Measurements from ENCODE around the gene GDE1.
"Not testable (repeated sequence)": the region's sequence is repeated elsewhere in the genome, so short reads cannot be mapped to it uniquely, and the experiment has no call there.

GDE1 gene, protein sequence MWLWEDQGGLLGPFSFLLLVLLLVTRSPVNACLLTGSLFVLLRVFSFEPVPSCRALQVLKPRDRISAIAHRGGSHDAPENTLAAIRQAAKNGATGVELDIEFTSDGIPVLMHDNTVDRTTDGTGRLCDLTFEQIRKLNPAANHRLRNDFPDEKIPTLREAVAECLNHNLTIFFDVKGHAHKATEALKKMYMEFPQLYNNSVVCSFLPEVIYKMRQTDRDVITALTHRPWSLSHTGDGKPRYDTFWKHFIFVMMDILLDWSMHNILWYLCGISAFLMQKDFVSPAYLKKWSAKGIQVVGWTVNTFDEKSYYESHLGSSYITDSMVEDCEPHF

GRCh38 chr16:19521471-19522396, at the start of gene GDE1:
Gene GDE1 (minus strand): TSS chr16:19522098. CDS start chr16:19521964, 134 bp downstream.
- peak; percentile 90 for DNase-seq

- DNase-seq = no peak
These were observed 45.7 kb upstream of the GDE1 start for GRCh38 chr16:19567560-19567959.

- no peak for DNase-seq
These were observed 44.5 kb upstream of the GDE1 start for GRCh38 chr16:19566362-19566761.

- DNase-seq = no peak
These were observed 41.5 kb upstream of the GDE1 start for GRCh38 chr16:19563377-19563776.

DNA sequence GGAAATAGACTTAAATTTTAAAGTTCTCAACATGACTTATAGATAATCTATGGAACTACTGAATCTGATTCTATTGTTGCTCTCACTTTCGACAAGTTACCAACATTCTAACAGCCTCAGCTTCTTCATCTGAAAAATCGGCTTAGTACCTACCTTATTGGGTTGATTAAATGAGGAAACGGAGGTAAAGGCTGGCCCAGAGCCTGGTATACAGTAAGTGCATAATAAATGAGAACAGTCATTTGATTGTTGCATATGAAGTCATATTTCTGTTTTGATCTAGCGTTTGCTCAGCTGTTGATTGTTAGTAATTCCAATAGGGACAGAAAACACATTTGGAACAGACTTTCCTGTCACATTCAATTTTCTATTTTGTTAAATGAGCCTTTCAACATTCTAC, 38.2 kb upstream of the GDE1 start:
- no peak for DNase-seq

DNA sequence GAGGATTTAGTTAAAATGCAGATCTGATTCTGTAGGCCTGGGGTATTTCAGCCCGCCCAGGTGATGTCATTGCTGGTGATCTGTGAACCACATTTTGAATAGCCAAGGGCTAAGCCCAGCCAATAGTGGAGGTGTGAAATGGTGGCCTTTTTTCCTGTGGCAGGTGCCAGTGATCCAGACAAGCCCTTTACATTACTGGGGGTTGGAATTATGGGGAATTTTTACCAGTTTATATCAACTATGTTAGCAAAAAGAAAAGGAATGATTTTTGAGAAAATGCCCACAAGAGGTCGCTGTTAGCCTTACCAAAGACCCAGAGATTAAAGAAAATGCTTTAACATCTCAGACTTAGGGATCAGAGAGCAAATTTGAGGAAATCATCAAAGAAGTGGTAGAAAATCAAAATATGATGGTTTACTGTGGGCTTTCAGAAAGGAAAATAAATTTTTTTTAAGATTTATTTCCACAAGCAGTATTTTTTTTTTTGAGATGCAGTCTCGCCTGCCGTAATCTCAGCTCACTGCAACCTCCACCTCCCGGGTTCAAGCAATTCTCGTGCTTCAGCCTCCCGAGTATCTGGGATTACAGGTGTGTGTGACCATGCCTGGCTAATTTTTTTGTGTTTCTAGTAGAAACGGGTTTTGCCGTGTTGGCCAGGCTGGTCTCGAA, 37.5 kb upstream of the GDE1 start:
- peak; percentile 12 for DNase-seq

DNA sequence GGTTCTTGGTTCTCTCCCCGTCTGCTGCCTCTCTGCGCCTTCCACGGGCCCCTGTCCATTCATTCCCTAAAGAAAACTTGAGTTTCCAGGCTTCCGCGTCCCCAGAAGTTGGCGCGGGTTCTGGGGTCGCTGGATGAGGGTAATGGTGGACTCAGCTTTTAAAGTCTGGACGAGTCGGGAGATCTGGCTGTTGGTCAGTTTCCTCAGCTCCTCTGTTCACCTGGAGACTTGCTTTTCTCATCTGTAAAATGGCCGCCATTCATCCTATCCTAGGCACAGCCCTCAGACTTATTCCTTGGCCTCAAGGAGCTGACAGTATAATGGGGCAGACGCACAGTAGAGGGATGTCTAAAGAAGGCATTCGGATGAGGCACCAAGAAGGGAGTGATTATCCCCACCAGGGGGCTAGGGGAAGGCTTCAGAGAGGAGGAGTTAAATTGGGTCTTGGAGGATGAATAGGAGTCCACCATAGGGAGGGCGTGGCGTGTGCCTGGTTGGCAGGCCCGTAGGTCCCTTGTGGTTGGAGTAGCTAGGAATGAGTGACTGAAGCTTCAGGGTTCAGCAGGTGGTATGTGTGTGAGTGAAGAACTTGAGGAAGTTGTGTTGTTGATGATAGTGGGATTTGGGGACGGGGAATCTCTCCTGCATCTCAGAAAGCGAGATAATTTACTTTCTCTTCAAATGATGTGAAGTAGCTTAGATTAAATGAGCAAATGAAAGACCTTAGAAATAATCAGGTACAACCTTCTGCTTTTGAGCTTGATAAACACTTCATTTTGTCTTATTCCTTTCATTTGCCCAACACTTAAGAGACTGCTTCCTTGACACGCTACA, 34.3 kb upstream of the GDE1 start:
- DNase-seq = no peak

GRCh38 chr16:19555186-19555937, 33.5 kb upstream of the GDE1 start, which contains the start of gene VPS35L:
Gene VPS35L (plus strand): TSS chr16:19555703. CDS start chr16:19555730, 27 bp downstream.
- DNase-seq = peak; percentile 90

DNA sequence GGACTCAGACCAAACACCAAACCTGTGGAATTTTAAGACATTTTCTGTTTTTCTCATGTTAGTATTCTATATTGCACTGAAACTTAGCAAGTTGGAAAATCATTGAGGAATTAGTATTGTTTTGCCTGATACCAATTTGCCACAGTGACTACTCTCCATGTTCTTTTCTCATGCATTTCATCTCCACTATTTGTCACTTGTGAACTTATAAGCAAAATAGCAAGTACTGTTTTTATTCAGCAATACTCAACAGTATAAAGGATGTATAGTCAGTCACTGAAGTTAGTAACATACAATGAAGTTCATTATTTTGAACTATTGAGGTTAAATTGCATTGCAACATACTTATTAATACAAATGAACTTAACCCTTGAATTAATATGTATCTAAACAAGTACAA, 27.8 kb upstream of the GDE1 start:
- no peak for DNase-seq

DNA sequence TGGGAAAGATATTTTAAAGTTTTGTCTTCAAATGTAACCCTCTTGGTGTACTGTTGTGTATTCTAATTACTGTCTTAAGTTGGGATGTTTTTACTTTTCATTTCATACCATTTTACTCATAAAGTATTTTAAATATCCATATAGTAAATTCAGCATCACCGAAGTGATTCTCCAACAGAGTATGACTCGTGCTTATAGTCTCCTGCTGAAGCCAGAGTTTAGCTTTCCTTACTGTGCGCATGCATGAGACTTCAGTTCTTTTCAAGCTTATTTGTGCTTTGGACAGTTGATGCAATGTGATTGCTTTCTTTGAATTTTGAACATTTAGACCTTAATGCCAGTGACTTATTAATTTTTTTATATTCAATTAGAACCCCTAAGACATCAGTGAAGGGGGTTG, 26.2 kb upstream of the GDE1 start:
- DNase-seq = no peak

GRCh38 chr16:19543278-19543996, 21.5 kb upstream of the GDE1 start:
- DNase-seq = not testable (repeated sequence)

DNA sequence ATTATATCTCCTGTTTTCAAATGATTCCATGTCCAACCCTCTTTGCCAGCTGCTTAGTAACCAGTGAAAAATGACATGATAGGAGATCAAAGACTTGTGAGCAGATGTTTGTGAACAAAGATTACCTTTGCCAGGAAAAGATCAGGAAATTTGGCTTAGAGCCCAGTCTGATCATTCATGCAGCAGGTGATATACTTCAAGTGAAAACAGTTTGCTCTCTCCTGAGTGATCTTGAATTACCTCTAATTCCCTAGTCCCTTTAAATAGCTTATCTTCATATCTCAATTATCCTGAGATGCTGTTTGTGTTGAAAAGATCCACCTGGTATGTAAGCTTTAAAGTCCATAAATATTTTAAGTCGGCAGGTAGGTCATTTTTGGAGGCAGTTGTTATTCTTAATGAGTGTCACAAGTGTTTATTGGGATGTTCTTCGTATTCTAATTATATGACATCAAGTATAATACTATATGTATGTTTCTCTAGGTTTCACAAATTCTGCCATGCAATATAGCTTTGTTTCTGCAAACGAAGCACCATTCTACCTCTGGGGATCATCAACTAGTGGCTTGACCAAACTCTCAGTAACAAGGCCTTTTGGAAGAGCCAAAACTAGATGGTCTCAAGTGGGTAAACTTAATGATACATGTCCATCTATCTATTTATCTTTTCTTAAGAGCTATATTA, 20.4 kb upstream of the GDE1 start:
- DNase-seq = no peak

DNA sequence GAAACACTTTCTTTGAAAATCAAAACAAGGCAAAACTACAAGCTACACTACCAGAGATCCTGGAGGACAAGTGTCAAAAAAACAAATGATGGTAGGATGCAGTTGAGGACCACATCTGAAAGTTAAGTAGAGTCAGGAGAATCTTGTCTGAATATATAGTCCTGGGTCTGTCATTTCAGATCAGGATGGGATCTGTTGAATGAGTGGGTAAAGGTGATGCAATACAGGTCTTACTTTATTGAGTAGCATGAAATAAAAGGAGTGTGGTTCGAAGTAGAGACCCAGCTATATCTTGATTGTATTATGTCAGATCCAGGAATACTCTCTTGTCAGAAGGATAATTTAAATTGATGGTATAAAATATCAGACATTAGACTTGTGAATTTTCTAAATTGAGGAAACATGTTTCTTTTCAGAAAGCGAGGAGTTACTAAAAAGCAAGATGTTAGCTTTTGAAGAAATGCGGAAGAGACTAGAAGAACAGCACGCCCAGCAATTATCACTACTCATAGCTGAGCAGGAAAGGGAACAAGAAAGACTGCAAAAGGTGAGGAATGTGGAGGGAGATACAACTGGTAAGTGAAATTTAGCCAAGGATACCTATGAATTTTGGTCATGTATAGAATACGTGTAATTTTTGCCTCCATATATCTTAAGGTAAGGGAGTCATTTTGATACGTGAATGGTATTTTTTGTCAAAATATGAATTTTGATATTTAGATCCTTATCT, 18.5 kb upstream of the GDE1 start:
- DNase-seq = no peak

DNA sequence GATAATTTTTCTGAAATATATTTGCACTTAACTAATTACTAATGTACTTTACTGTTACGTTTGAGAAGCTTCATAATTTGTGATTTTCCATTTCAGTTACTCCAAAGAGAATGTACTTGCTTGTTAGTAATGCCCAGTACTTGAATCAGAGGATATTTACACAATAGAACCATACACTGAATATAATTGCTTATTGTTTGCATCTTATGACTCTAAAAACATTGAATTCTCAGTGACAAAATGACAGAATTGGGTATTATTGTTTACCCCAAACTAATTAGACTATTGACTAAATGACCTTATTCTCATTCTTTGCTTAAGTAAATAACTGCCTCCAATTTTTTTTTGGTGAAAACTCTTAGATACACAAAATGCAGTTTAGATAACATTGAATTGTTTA, 10.7 kb upstream of the GDE1 start:
- no peak for DNase-seq

DNA sequence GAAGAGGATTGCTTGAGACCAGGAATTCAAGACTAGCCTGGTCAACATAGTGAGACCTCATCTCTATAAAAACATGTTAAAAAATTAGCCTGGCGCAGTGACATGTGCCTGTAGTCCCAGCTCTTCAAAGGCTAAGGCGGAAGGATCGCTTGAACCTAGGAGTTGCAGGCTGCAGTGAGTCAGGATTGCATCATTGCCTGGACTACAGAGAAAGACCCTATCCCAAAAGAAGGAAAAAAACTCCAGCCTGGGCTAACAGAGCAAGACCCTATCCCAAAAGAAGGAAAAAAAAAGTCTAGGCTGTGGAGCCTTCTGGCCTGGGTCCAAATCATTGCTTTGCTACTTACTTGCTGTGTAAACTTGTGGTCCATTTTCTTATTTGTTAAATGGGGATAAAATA, 6.8 kb upstream of the GDE1 start:
- DNase-seq = no peak

- no peak for DNase-seq
These were observed 5.3 kb upstream of the GDE1 start for GRCh38 chr16:19527161-19527560.

GRCh38 chr16:19525385-19525723, 3.5 kb upstream of the GDE1 start:
- no peak for DNase-seq

- peak; percentile 42 for DNase-seq
These were observed 2.9 kb upstream of the GDE1 start for GRCh38 chr16:19524616-19525384.

DNA sequence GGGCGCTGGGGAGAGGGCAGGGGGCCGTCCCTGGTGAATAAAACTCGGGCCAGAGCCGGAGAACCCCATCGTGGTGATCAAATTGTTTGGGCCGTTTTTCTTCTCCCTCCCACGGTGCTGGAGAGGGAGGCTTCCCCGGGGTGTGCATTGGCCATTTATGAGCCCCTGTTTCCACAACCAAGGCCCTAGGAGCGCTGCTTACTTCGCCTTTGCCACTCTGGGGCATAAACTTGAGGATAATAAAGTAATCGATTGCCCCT, 2.4 kb upstream of the GDE1 start:
- DNase-seq = no peak

Data from NCI-H526 treated with DMSO at 0.1 percent for 48 hours (cell line).